ENCODE measurements around the gene OOEP. TPM values are rescaled to one million over a fixed set of nuclear protein-coding genes. Genes with fewer than 3 reads are reported as not detected.

OOEP gene
- total RNA-seq: not detected
- polyA plus RNA-seq: under 1 TPM in 1 of 3 donors, not detected in 2; 0.18 TPM
- long read RNA-seq, donor 1: 0 reads
- long read RNA-seq, donor 2: 0 reads
- long read RNA-seq, donor 3: 0 reads
- long read RNA-seq, donor 4: 0 reads
- long read RNA-seq, donor 5, partial matches to known transcripts: 686 of 686 reads
- long read RNA-seq, donor 5, other reads (novel, unspliced or antisense): 0 of 686 reads
- long read RNA-seq, donor 6: 0 reads
- long read RNA-seq, donor 7, partial matches to known transcripts: 1,027 of 1,027 reads
- long read RNA-seq, donor 7, other reads (novel, unspliced or antisense): 0 of 1,027 reads
- long read RNA-seq, donor 8: 0 reads
- long read RNA-seq, donor 9, partial matches to known transcripts: 7 of 7 reads
- long read RNA-seq, donor 9, other reads (novel, unspliced or antisense): 0 of 7 reads
- long read RNA-seq, donor 10: 0 reads

DNA sequence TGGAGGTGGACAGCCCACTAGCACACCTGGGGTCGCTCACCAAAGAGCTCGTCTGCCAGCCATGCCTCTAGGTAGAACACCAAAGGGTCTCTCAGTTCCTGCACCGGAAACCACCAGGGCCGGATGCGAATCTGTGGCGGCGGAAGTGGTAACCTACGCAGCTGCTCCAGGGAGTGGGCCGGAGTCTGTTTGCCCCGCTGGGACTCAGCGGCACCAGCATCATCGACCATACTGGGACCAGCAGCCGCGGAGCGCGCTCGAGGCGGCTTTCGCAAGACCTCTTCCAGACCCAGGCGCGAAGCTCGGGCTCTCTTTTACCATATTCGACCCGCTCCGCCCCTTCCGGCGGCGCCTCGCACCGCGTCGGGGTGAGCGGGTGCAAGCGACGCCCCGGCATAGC, at the start of gene OOEP:
TSS of gene OOEP (minus strand) at position 335 of the 400 bp plus-strand sequence. CDS start at position 230, 105 bp downstream.
- Histone ChIP-seq H3K27ac (no peak within 1 kb of the TSS), H3K36me3 (no peaks in the 10 kb centered on the region), H3K4me1 (no peaks in the 10 kb centered on the region), H3K4me3 (no peak within 1 kb of the TSS), H3K27me3 (no peaks in the 10 kb centered on the region), H3K9me3 (peaks cover 10 to 21% (median 16%) of the 10 kb centered on the region in 4 donors)
- intact Hi-C loops (cut with DNase I; ENCODE audit: low total_unique reads): no loop called here
- 95 to 98% (median 96%) methylated on average over 34 to 36 of the region's 36 CpGs for WGBS, 5 donors
- no peak for DNase-seq
- no peak for TF ChIP-seq POLR2A (IDR thresholded peaks at IDR 0.05)
- no peak for TF ChIP-seq EP300 (IDR thresholded peaks at IDR 0.05)
- TF ChIP-seq POLR2AphosphoS5 (IDR thresholded peaks at IDR 0.05): no peak
- TF ChIP-seq, protein P1, sequence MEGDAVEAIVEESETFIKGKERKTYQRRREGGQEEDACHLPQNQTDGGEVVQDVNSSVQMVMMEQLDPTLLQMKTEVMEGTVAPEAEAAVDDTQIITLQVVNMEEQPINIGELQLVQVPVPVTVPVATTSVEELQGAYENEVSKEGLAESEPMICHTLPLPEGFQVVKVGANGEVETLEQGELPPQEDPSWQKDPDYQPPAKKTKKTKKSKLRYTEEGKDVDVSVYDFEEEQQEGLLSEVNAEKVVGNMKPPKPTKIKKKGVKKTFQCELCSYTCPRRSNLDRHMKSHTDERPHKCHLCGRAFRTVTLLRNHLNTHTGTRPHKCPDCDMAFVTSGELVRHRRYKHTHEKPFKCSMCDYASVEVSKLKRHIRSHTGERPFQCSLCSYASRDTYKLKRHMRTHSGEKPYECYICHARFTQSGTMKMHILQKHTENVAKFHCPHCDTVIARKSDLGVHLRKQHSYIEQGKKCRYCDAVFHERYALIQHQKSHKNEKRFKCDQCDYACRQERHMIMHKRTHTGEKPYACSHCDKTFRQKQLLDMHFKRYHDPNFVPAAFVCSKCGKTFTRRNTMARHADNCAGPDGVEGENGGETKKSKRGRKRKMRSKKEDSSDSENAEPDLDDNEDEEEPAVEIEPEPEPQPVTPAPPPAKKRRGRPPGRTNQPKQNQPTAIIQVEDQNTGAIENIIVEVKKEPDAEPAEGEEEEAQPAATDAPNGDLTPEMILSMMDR (IDR thresholded peaks at IDR 0.05): no peak

DNA sequence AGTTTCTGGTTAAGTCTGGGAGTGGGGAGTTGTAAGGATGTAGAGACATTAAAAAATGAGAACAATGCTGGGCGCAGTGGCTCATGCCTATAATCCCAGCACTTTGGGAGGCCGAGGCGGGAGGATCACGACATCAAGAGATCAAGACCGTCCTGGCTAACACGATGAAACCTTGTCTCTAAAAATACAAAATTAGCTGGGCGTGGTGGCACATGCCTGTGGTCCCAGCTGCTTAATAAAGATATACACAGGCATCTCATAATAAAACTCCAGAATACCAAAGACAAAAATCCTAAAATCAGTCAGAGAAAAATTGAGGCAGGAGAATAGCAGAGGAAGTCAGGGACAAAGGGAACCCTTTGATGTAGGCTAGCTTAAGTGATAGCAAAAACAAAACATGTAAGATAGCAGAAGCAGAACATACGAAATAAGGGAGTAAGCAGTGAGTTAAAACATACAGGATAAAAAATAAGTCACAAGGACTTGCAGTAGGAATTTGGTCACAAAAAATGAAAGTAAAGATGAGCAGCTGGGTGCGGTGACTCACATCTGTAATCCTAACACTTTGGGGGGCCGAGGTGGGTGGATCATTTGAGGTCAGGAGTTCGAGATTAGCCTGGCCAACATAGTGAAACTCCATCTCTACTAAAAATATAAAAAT, 48.5 kb upstream of the OOEP start:
- DNase-seq: no peak
- H3K4me3 ChIP-seq: no peak overlapping the region
- no peaks in the 10 kb centered on the region for H3K4me1 ChIP-seq
- H3K27me3 ChIP-seq: no peaks in the 10 kb centered on the region
- WGBS, 5 donors: 78 to 85% (median 84%) methylated on average over 11 of the region's 11 CpGs
- H3K36me3 ChIP-seq: peaks cover 0 to 31% (median 17%) of the 10 kb centered on the region in 4 donors
- intact Hi-C loops (cut with DNase I; ENCODE audit: low total_unique reads): no loop called here
- H3K27ac ChIP-seq: no peak overlapping the region
- H3K9me3 ChIP-seq: no peaks in the 10 kb centered on the region
- TF ChIP-seq EP300 (IDR thresholded peaks at IDR 0.05): no peak
- no peak for TF ChIP-seq POLR2A (IDR thresholded peaks at IDR 0.05)
- TF ChIP-seq, protein P1 (IDR thresholded peaks at IDR 0.05): no peak
- TF ChIP-seq POLR2AphosphoS5 (IDR thresholded peaks at IDR 0.05): no peak

DNA sequence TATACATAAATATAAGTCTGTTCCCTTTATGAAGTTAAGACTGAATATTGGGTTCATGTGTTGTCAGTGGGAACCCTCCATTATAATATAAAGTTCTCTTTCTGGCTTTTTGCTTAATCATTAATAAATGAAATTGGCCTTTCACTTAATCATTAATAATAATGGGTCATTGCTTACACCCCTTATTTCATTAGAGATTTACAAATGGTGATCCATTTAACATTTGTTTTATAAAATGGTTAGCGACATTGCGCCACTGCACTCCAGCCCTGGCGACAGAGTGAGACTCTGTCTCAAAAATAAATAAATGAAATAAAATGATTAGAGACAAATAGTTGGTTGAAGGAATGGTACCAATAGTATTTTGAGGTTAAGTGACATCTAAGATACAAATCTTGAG, 43.4 kb upstream of the OOEP start:
- no peak for DNase-seq
- H3K27me3 ChIP-seq: no peaks in the 10 kb centered on the region
- H3K4me3 ChIP-seq: no peak overlapping the region
- no peaks in the 10 kb centered on the region for H3K4me1 ChIP-seq
- H3K27ac ChIP-seq: no peak overlapping the region
- 75 to 98% (median 96%) methylated on average over 3 of the region's 3 CpGs for WGBS, 5 donors
- H3K9me3 ChIP-seq: no peaks in the 10 kb centered on the region
- TF ChIP-seq EP300 (IDR thresholded peaks at IDR 0.05) (no peak), POLR2AphosphoS5 (IDR thresholded peaks at IDR 0.05) (no peak), POLR2A (IDR thresholded peaks at IDR 0.05) (no peak)
- TF ChIP-seq, protein P1 (IDR thresholded peaks at IDR 0.05): no peak
- H3K36me3 ChIP-seq: peaks cover 0 to 3% (median 0%) of the 10 kb centered on the region in 4 donors
- intact Hi-C loops (cut with DNase I; ENCODE audit: low total_unique reads): no loop called here

DNA sequence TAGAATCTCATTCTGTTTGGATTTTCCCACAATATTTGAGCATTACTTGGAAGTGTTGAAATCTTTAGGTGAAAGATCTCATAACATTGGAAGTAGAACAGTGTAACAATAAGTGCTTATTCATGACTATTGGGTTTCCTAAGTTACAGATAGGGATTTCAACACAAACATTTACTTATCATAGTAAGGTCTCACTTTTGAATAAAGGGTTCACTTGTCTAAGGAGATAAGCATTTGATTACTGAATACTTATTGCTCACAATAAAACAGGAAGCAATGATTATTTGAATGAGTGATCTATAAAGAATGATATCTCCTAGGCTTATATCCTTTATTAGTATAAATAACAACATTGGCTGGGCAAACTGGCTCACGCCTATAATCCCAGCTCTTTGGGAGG, 39.7 kb upstream of the OOEP start:
- H3K9me3 ChIP-seq: no peaks in the 10 kb centered on the region
- no peaks in the 10 kb centered on the region for H3K36me3 ChIP-seq
- H3K4me3 ChIP-seq: no peak overlapping the region
- TF ChIP-seq POLR2A (IDR thresholded peaks at IDR 0.05): no peak
- TF ChIP-seq, protein P1 (IDR thresholded peaks at IDR 0.05): no peak
- TF ChIP-seq POLR2AphosphoS5 (IDR thresholded peaks at IDR 0.05): no peak
- 38 to 67% (median 43%) methylated on average over 1 of the region's 1 CpG for WGBS, 5 donors
- H3K27ac ChIP-seq: no peak overlapping the region
- H3K4me1 ChIP-seq: no peaks in the 10 kb centered on the region
- DNase-seq: peak in 1 of 2 donors; percentile 17
- H3K27me3 ChIP-seq: no peaks in the 10 kb centered on the region
- intact Hi-C loops (cut with DNase I; ENCODE audit: low total_unique reads): no loop called here

Measured in stomach (tissue), 19 donors.